K562 (cell line): ENCODE measurements around the gene PELI2. TPM values are rescaled to one million over a fixed set of nuclear protein-coding genes. Genes with fewer than 3 reads are reported as not detected.

Source experiments
- CBFA2T3 ChIP-seq: fragments of 450-650 bp; IDR thresholded peaks from 2 replicates; pipeline ENCODE4 v1.6.1; 2017
- ZNF668 ChIP-seq: fragments of 250-450 bp; sonication (Bioruptor Pico); IDR thresholded peaks from 2 replicates; pipeline ENCODE4 v1.8.0; 2022; ENCODE audit warnings: mild to moderate bottlenecking, inconsistent platforms
- polyA plus RNA-seq, 8 experiments: library from polyadenylated mRNA; depleted of rRNA in 4 of 8; stranded (reverse) in 5 of 8; unstranded in 3 of 8; fragments of >200 nt; fragmentation: Nextera tagmentation in 2 of 8; fragmentation: Illumina TruSeq in 1 of 8; extraction: Ambion mirVana in 2 of 8; extraction: Trizol in 1 of 8; gene quantifications; 2 replicates each; pipeline versions ENCODE4 v1.2.1 to v1.2.3, GENCODE V29; 2011 to 2014; ENCODE audit warnings: inconsistent platforms in 1 of 8, missing spikeins in 1 of 8
- total RNA-seq, 7 experiments: library from RNA; depleted of rRNA in 6 of 7; stranded (reverse); fragments of >200 nt in 6 of 7; fragmentation: Illumina TruSeq in 2 of 7; extraction: Trizol in 2 of 7; gene quantifications; 2 replicates each; pipeline versions ENCODE4 v1.2.1 to v1.2.3, GENCODE V29; 2011 to 2021; ENCODE audit warnings: low replicate concordance in 1 of 7
- TF ChIP-seq, protein P1 (sequence below), 3 experiments: fragments of 200-800 bp in 1 of 3; fragments of 250-450 bp in 1 of 3; fragments of 450-650 bp in 1 of 3; sonication (Bioruptor Pico) in 1 of 3; sonication (Bioruptor generic) in 1 of 3; formaldehyde crosslinking in 1 of 3; IDR thresholded peaks; 2 replicates each; pipeline versions ENCODE4 v1.6.1 to v1.8.0; 2016 to 2022; ENCODE audit warnings: mild to moderate bottlenecking in 2 of 3, missing genetic modification characterization in 2 of 3, missing compliant biosample characterization in 1 of 3, moderate library complexity in 1 of 3
- TF ChIP-seq, protein P2 (sequence below): fragments of 450-650 bp; formaldehyde crosslinking; IDR thresholded peaks from 2 replicates; pipeline ENCODE4 v1.4.0; 2020; ENCODE audit warnings: mild to moderate bottlenecking, moderate library complexity
- TF ChIP-seq, protein P3 (sequence below): sonication (generic); formaldehyde crosslinking; IDR thresholded peaks from 2 replicates; pipeline ENCODE4 v1.5.0; 2020; ENCODE audit warnings: missing genetic modification reagents

The PELI2 gene
- total and polyA plus RNA-seq, 9 of the 15 experiments (the other 6 are each of a cell fraction or from before 2014, with no cell fraction given) = 0.20 to 1.5 (median 0.44) TPM

DNA sequence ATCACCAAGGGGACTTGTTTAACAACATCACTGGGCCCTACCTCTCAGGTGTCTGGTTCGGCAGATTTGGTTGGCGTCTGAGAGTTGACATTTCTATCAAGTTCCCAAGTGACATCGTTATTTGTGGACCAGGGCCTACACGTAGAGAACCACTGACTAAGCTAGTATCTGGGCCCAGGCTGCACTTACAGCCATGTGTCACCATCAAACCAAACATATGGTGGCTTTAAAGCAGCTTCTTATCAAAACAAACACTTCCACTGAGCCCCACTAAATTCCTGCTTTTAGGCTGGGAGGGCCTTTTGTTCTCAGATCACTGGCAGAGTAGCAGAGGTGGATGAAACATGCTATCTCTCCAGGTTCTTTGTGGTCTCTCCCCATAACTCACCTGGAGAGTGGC is 220.5 kb downstream of the PELI2 start (continued):
- TF ChIP-seq, protein P1, sequence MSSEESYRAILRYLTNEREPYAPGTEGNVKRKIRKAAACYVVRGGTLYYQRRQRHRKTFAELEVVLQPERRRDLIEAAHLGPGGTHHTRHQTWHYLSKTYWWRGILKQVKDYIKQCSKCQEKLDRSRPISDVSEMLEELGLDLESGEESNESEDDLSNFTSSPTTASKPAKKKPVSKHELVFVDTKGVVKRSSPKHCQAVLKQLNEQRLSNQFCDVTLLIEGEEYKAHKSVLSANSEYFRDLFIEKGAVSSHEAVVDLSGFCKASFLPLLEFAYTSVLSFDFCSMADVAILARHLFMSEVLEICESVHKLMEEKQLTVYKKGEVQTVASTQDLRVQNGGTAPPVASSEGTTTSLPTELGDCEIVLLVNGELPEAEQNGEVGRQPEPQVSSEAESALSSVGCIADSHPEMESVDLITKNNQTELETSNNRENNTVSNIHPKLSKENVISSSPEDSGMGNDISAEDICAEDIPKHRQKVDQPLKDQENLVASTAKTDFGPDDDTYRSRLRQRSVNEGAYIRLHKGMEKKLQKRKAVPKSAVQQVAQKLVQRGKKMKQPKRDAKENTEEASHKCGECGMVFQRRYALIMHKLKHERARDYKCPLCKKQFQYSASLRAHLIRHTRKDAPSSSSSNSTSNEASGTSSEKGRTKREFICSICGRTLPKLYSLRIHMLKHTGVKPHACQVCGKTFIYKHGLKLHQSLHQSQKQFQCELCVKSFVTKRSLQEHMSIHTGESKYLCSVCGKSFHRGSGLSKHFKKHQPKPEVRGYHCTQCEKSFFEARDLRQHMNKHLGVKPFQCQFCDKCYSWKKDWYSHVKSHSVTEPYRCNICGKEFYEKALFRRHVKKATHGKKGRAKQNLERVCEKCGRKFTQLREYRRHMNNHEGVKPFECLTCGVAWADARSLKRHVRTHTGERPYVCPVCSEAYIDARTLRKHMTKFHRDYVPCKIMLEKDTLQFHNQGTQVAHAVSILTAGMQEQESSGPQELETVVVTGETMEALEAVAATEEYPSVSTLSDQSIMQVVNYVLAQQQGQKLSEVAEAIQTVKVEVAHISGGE (CRISPR knock-in tag; IDR thresholded peaks at IDR 0.05) = no peak
- TF ChIP-seq CBFA2T3 (peak; percentile 15; the same call in 1 of the 2 replicates), ZNF668 (CRISPR knock-in tag) (no peak)
- TF ChIP-seq, protein P2, sequence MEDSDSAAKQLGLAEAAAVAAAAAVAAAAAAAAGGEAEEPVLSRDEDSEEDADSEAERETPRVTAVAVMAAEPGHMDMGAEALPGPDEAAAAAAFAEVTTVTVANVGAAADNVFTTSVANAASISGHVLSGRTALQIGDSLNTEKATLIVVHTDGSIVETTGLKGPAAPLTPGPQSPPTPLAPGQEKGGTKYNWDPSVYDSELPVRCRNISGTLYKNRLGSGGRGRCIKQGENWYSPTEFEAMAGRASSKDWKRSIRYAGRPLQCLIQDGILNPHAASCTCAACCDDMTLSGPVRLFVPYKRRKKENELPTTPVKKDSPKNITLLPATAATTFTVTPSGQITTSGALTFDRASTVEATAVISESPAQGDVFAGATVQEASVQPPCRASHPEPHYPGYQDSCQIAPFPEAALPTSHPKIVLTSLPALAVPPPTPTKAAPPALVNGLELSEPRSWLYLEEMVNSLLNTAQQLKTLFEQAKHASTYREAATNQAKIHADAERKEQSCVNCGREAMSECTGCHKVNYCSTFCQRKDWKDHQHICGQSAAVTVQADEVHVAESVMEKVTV (CRISPR knock-in tag) = no peak
- TF ChIP-seq, protein P3, sequence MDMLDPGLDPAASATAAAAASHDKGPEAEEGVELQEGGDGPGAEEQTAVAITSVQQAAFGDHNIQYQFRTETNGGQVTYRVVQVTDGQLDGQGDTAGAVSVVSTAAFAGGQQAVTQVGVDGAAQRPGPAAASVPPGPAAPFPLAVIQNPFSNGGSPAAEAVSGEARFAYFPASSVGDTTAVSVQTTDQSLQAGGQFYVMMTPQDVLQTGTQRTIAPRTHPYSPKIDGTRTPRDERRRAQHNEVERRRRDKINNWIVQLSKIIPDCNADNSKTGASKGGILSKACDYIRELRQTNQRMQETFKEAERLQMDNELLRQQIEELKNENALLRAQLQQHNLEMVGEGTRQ (CRISPR knock-in tag) = no peak
